Measurements from ENCODE around the gene TM9SF2.

DNA sequence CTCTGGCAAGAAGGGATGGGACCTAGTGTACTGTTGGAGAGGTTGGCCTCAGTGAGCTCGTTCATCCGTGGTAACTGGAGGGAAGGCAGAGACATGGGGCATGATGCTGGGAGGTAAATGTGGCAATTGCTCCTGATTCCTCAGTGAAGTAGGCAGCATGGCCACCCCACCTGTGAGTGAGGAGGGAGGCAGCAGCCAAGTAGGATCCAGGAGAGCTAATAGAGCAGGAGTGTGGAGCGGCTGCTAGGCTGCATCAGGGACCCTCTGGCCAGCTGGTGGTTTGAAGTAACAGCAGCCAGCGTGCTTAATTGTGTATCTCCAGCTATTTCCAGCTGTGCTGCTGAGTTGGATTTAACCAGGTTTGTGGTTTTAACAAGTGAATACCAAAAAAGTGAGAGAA is 24.7 kb downstream of the TM9SF2 start:
- TF ChIP-seq, protein P1, sequence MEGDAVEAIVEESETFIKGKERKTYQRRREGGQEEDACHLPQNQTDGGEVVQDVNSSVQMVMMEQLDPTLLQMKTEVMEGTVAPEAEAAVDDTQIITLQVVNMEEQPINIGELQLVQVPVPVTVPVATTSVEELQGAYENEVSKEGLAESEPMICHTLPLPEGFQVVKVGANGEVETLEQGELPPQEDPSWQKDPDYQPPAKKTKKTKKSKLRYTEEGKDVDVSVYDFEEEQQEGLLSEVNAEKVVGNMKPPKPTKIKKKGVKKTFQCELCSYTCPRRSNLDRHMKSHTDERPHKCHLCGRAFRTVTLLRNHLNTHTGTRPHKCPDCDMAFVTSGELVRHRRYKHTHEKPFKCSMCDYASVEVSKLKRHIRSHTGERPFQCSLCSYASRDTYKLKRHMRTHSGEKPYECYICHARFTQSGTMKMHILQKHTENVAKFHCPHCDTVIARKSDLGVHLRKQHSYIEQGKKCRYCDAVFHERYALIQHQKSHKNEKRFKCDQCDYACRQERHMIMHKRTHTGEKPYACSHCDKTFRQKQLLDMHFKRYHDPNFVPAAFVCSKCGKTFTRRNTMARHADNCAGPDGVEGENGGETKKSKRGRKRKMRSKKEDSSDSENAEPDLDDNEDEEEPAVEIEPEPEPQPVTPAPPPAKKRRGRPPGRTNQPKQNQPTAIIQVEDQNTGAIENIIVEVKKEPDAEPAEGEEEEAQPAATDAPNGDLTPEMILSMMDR (IDR thresholded peaks at IDR 0.05; ENCODE audit: insufficient read depth, low read length, poor library complexity, severe bottlenecking), result no peak
- no peak for TF ChIP-seq EZH2phosphoT487 (conservative IDR thresholded peaks at IDR 0.05; ENCODE audit: low read length)
